GM12878 (cell line): ENCODE results near the gene CD180. TPM values are rescaled to one million over a fixed set of nuclear protein-coding genes. Genes with fewer than 3 reads are reported as not detected.

Experiments
- BACH1 ChIP-seq: fragments of 450-650 bp; IDR thresholded peaks from 2 replicates; pipeline ENCODE4 v1.6.1; 2017; ENCODE audit warnings: mild to moderate bottlenecking, borderline replicate concordance
- CBX5 ChIP-seq: sonication (generic); IDR thresholded peaks from 2 replicates; pipeline ENCODE4 v1.6.1; 2016; ENCODE audit warnings: low read depth, moderate library complexity, mild to moderate bottlenecking, inconsistent platforms
- CHD1 ChIP-seq: IDR thresholded peaks from 2 replicates; pipeline ENCODE4 v1.6.1; 2012; ENCODE audit warnings: low read depth, low read length, improper control_type of control experiment
- CHD4 ChIP-seq: fragments of 200-600 bp; sonication (generic); IDR thresholded peaks from 2 replicates; pipeline ENCODE4 v1.6.1; 2016; ENCODE audit warnings: mild to moderate bottlenecking
- CREM ChIP-seq: IDR thresholded peaks from 2 replicates; pipeline ENCODE4 v1.6.1; 2014; ENCODE audit warnings: antibody characterized with exemption, low read depth
- DPF2 ChIP-seq: fragments of 450-650 bp; IDR thresholded peaks from 2 replicates; pipeline ENCODE4 v1.6.1; 2017; ENCODE audit warnings: mild to moderate bottlenecking
- EGR1 ChIP-seq, 2 experiments: IDR thresholded peaks; 1 replicate in 1 of 2; 2 replicates in 1 of 2; pipeline ENCODE4 v1.6.1; 2011 to 2012; ENCODE audit warnings: low read depth in 2 of 2, low read length in 2 of 2, borderline replicate concordance in 1 of 2, mild to moderate bottlenecking in 1 of 2, moderate library complexity in 1 of 2
- ESRRA ChIP-seq: IDR thresholded peaks from 2 replicates; pipeline ENCODE4 v1.6.1; 2012; ENCODE audit warnings: mild to moderate bottlenecking, low read length, improper control_type of control experiment
- FOXM1 ChIP-seq: IDR thresholded peaks from 2 replicates; pipeline ENCODE4 v1.6.1; 2012; ENCODE audit warnings: low read depth, mild to moderate bottlenecking, inconsistent platforms, low read length, moderate library complexity
- HDAC6 ChIP-seq: fragments of 200-600 bp; sonication (generic); IDR thresholded peaks from one replicate; pipeline ENCODE4 v1.8.0; 2017; ENCODE audit warnings: antibody characterized with exemption; ENCODE audit not compliant: unreplicated experiment
- HDGF ChIP-seq: fragments of 450-650 bp; IDR thresholded peaks from 2 replicates; pipeline ENCODE4 v1.6.1; 2016; ENCODE audit warnings: antibody characterized with exemption
- KDM1A ChIP-seq: fragments of 200-600 bp; sonication (generic); IDR thresholded peaks from 2 replicates; pipeline ENCODE4 v1.6.1; 2016; ENCODE audit warnings: borderline replicate concordance
- MEF2B ChIP-seq: fragments of 450-650 bp; IDR thresholded peaks from 2 replicates; pipeline ENCODE4 v1.6.1; 2018; ENCODE audit warnings: mild to moderate bottlenecking, moderate library complexity; ENCODE audit not compliant: partially characterized antibody, poor library complexity, severe bottlenecking
- MXI1 ChIP-seq: fragments of 150-350 bp; IDR thresholded peaks from 2 replicates; pipeline ENCODE4 v1.6.1; 2011; ENCODE audit warnings: low read depth, mild to moderate bottlenecking, inconsistent platforms, low read length, improper control_type of control experiment
- MYB ChIP-seq: fragments of 150-350 bp; IDR thresholded peaks from 2 replicates; pipeline ENCODE4 v1.6.1; 2014; ENCODE audit warnings: mild to moderate bottlenecking, low read depth, low read length, borderline replicate concordance
- MYC ChIP-seq: IDR thresholded peaks from 2 replicates; pipeline ENCODE4 v1.6.1; 2011; ENCODE audit warnings: mild to moderate bottlenecking, low read length, moderate library complexity, inconsistent platforms; ENCODE audit not compliant: insufficient read depth, insufficient replicate concordance, insufficient read length, severe bottlenecking
- NBN ChIP-seq: fragments of 450-650 bp; IDR thresholded peaks from 2 replicates; pipeline ENCODE4 v1.6.1; 2016
- PAX8 ChIP-seq: fragments of 450-650 bp; IDR thresholded peaks from 2 replicates; pipeline ENCODE4 v1.6.1; 2017; ENCODE audit warnings: mild to moderate bottlenecking, moderate library complexity
- POU2F2 ChIP-seq: IDR thresholded peaks from 3 replicates; pipeline ENCODE4 v1.6.1; 2011; ENCODE audit warnings: low read depth, mild to moderate bottlenecking, low read length, borderline replicate concordance
- RCOR1 ChIP-seq: conservative IDR thresholded peaks from 2 replicates; pipeline ENCODE4 v1.6.1; 2012; ENCODE audit warnings: low read depth, low read length, improper control_type of control experiment
- RELA ChIP-seq: fragments of 450-650 bp; IDR thresholded peaks from 2 replicates; pipeline ENCODE4 v1.8.0; 2014; ENCODE audit warnings: borderline replicate concordance; ENCODE audit not compliant: partially characterized antibody
- SMARCA5 ChIP-seq: fragments of 450-650 bp; IDR thresholded peaks from 2 replicates; pipeline ENCODE4 v1.6.1; 2017; ENCODE audit warnings: mild to moderate bottlenecking
- SMC3 ChIP-seq: IDR thresholded peaks from 2 replicates; pipeline ENCODE4 v1.6.1; 2011; ENCODE audit warnings: low read length, improper control_type of control experiment, borderline replicate concordance
- polyA plus RNA-seq, 11 experiments: library from polyadenylated mRNA; depleted of rRNA in 4 of 11; unstranded in 6 of 11; stranded (reverse) in 5 of 11; fragments of >200 nt; fragmentation: Nextera tagmentation in 4 of 11; fragmentation: Illumina TruSeq in 1 of 11; extraction: Ambion mirVana in 4 of 11; extraction: Trizol in 1 of 11; gene quantifications; 1 replicate in 1 of 11; 2 replicates in 10 of 11; pipeline versions ENCODE4 v1.2.1 to v1.2.3, GENCODE V29; 2011 to 2016; ENCODE audit warnings: inconsistent platforms in 2 of 11, missing spikeins in 2 of 11, low read depth in 1 of 11
- total RNA-seq, 4 experiments: library from RNA; depleted of rRNA in 3 of 4; stranded (reverse); fragments of >200 nt in 3 of 4; fragmentation: Illumina TruSeq in 1 of 4; extraction: Trizol in 1 of 4; gene quantifications; 2 replicates each; pipeline versions ENCODE4 v1.2.1 to v1.2.3, GENCODE V29; 2013 to 2021
- TF ChIP-seq, protein P1 (sequence below): fragments of 450-650 bp; IDR thresholded peaks from 2 replicates; pipeline ENCODE4 v1.6.1; 2017; ENCODE audit warnings: mild to moderate bottlenecking
- TF ChIP-seq, protein P2 (sequence below): IDR thresholded peaks from 2 replicates; pipeline ENCODE4 v1.6.1; 2011; ENCODE audit warnings: mild to moderate bottlenecking, low read depth, low read length, moderate library complexity; ENCODE audit not compliant: insufficient replicate concordance
- TF ChIP-seq, protein P3 (sequence below): fragments of 450-650 bp; IDR thresholded peaks from 2 replicates; pipeline ENCODE4 v1.6.1; 2017; ENCODE audit warnings: mild to moderate bottlenecking, low read depth, inconsistent platforms; ENCODE audit not compliant: poor library complexity, severe bottlenecking

The CD180 gene
- total and polyA plus RNA-seq, 10 of the 15 experiments (the other 5 are each of a cell fraction or from before 2014, with no cell fraction given): 0.22 to 9.7 (median 2.9) TPM

DNA sequence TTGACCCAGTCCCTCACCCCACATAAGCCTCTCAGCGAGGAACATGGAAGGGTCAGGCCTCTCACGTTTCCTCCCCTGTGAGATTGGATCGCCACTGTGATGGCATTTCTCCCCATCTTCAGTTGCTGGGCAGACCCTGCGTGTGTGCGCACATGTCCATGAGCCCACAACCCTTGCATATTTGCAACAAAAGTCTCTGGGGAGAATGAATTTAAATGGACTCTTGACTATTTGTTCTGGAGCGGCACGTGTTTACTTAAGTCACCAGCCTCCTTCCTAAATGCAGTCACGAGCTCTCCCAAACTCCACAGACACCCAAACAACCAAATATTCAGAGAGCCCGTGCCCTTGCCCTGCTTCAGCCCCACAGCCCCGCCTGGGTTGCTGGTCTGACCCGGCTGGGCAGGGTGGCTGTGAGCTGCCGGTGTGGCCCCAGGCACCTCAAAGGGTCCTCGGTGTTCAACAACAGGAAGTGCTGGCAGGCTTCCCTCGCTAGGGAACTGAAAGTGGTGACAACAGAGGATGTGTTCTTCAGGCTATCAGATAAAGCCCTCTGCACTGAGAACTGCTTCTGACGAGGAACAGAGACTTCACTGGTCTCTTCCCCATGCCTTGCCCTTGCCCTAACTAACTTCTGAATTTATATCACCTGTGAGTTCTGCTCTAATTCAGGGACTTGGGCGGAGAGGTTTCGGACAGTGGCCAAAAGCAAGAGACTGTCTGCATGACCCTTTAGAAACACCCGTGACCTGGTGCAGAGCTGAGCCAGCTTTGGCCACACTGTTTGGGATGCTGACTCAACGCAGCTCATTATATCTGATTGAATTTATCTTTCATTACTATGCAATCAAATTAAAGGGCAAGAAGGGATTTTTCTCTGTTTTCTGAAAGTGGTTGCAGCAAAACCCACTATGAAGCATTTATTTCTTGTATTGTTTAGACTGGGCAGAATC is 19.2 kb upstream of the CD180 start (continued):
- TF ChIP-seq, protein P1, sequence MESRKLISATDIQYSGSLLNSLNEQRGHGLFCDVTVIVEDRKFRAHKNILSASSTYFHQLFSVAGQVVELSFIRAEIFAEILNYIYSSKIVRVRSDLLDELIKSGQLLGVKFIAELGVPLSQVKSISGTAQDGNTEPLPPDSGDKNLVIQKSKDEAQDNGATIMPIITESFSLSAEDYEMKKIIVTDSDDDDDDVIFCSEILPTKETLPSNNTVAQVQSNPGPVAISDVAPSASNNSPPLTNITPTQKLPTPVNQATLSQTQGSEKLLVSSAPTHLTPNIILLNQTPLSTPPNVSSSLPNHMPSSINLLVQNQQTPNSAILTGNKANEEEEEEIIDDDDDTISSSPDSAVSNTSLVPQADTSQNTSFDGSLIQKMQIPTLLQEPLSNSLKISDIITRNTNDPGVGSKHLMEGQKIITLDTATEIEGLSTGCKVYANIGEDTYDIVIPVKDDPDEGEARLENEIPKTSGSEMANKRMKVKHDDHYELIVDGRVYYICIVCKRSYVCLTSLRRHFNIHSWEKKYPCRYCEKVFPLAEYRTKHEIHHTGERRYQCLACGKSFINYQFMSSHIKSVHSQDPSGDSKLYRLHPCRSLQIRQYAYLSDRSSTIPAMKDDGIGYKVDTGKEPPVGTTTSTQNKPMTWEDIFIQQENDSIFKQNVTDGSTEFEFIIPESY: no peak
- TF ChIP-seq RCOR1 (no peak), BACH1 (peak; percentile 58; the same call in 1 of the 2 replicates), NBN (peak; percentile 63; the same call in 1 of the 2 replicates), MYB (no peak), SMARCA5 (no peak), PAX8 (no peak), HDGF (no peak), FOXM1 (no peak), MXI1 (no peak), DPF2 (peak; percentile 90), EGR1 (IDR thresholded peaks at IDR 0.05; ENCODE audit: borderline replicate concordance in 1 of 2, low read depth in 2 of 2, low read length in 2 of 2) (peak in 1 of 2 experiments; percentile 28; a peak in 1 of 3 replicates), CREM (peak; percentile 79), CHD1 (no peak), SMC3 (0 out of 2 replicates have a peak, but pooled peaks have one; percentile 5), CHD4 (no peak), ESRRA (no peak), POU2F2 (no peak), HDAC6 (no peak), MEF2B (peak; percentile 45), MYC (no peak), RELA (no peak), KDM1A (no peak), CBX5 (0 out of 2 replicates have a peak, but pooled peaks have one; percentile 20)
- TF ChIP-seq, protein P2, sequence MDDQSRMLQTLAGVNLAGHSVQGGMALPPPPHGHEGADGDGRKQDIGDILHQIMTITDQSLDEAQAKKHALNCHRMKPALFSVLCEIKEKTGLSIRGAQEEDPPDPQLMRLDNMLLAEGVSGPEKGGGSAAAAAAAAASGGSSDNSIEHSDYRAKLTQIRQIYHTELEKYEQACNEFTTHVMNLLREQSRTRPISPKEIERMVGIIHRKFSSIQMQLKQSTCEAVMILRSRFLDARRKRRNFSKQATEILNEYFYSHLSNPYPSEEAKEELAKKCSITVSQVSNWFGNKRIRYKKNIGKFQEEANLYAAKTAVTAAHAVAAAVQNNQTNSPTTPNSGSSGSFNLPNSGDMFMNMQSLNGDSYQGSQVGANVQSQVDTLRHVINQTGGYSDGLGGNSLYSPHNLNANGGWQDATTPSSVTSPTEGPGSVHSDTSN: no peak
- TF ChIP-seq, protein P3, sequence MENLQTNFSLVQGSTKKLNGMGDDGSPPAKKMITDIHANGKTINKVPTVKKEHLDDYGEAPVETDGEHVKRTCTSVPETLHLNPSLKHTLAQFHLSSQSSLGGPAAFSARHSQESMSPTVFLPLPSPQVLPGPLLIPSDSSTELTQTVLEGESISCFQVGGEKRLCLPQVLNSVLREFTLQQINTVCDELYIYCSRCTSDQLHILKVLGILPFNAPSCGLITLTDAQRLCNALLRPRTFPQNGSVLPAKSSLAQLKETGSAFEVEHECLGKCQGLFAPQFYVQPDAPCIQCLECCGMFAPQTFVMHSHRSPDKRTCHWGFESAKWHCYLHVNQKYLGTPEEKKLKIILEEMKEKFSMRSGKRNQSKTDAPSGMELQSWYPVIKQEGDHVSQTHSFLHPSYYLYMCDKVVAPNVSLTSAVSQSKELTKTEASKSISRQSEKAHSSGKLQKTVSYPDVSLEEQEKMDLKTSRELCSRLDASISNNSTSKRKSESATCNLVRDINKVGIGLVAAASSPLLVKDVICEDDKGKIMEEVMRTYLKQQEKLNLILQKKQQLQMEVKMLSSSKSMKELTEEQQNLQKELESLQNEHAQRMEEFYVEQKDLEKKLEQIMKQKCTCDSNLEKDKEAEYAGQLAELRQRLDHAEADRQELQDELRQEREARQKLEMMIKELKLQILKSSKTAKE: no peak
